ENCODE data around the gene ADGRD1.
"Not testable (repeated sequence)": the region's sequence is repeated elsewhere in the genome, so short reads cannot be mapped to it uniquely, and the experiment has no call there.

ADGRD1 gene

GRCh38 chr12:131060011-131060703, 106.5 kb downstream of the ADGRD1 start:
- DNase-seq, result no peak

- DNase-seq, result no peak
Measured at GRCh38 chr12:131061041-131061806, 107.5 kb downstream of the ADGRD1 start.

DNA sequence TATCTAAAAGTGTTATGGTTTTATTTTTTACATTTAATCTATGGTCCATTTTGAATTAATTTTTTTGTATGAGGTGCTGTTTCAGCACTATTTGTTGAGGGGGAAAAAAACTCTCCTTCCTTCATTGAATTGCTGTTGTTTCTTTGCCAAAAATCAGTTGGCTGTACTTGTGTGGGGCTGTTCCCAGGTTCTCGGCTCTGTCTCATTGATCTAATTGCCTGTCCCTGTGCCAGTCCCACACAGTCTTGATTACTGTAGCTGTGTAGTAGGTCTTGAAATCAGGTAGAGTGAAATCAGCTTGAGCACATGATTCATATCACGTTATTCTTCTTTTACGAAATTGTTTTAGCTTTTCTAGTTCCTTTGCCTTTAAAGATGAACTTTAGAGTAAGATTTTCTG, 109.7 kb downstream of the ADGRD1 start:
- DNase-seq, result no peak

- DNase-seq, result no peak
Measured at GRCh38 chr12:131063960-131064359, 110.3 kb downstream of the ADGRD1 start.

GRCh38 chr12:131065279-131065678, 111.6 kb downstream of the ADGRD1 start:
- DNase-seq, result no peak

DNA sequence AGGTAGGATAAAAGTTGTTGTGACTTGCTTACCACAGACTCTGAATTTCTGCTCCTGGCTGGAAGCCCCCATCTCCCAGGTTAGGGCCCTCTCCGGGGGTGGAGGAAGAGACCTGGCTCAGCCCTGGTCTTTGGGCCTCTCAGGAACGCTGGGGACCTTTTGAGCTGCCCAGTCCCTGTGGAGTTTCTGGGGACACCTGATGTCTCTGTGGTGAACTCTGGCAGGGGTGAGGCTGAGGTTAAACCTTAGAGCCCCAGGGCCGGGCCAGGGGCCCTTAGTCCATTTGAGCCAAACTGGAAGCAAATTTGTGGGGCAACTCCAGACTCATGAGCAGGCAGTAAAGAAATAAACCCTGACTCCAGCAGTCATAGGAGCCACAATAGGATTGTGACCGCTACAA, 112.1 kb downstream of the ADGRD1 start:
- DNase-seq, result no peak

DNA sequence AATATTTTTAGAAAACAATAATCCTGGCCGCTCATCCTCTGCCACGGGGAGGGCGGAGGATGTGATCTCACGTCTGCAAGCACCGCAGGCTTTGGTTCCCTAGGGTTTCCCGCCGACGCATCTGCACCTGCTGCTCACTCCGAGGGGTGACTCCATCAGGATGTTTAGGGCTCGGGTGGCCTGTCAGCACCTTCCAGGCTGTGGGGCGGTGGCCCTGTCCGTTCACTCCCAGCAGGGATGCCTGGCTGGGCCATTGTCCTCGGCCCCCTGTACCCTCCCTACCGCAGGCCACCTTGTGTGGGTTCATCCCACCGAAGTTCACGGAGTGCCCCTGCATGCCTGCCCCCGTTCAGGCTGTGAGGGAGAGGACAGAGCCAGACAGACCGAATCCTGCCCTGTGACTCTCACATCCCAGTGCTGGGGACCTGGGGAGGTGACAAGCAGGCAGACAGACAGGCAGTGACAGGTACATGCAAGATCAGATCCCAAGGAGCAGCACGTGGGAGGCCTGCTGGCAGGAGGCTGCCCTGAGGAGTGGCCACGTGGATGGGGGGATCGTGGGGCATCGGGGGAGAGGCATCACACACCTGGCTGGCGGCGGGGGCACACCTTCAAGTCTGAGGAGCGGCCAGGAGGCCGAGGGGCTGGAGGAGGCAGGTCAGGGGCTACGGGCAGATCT, 112.6 kb downstream of the ADGRD1 start:
- DNase-seq, result no peak

DNA sequence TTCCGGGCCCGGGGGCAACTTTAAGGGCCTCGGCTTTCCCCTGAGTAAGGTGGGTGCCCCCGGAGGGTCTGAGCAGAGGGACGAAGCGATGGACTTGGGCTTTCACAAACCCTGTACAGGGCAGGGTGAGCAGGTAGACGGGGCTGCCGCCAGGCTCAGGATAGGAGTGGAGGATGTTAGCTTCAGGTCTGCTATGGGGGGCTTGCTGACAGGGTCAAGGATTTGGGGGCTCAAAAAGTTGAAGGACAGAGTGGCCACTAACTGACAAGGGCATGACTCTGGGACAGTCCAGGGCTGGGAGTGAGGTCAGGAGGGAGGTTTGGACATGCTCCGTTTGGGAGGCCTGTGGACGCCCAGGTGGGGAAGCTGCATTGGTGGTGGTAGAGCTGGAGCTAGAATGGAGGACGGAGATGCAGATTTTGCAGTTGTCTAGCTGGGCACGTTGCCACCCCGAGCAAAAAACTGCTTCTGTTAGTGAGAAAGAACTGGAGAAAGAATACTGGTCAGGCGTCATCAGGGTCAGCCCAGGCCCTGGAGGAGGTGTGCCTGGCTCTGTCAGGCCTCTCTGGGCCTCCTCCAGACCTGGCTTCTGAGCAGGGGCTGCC, 113.3 kb downstream of the ADGRD1 start:
- DNase-seq, result no peak

- no peak for DNase-seq
Measured at GRCh38 chr12:131067981-131068851, 114.5 kb downstream of the ADGRD1 start.

GRCh38 chr12:131068926-131069720, 115.4 kb downstream of the ADGRD1 start:
- not testable (repeated sequence) for DNase-seq

DNA sequence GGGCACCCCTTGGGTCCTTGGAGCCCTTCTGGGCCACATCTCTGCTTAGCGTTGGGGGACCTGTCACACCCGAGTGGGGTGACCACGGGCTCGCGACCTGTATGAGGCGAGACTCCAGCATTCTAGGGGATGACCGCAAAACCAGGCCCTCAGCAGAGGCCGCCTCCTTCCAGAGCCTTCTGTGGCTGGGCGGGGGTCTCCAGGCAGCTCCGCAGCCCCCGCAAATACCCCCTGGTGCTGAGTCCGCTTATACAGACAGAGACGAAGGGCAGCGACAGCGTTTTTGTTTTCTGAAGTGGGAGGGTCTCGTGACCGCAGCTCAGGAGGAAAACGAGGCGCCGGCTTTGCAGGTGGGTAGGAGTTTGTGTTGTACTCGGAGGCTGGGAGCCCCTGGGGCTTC, 116.4 kb downstream of the ADGRD1 start:
- not testable (repeated sequence) for DNase-seq

DNA sequence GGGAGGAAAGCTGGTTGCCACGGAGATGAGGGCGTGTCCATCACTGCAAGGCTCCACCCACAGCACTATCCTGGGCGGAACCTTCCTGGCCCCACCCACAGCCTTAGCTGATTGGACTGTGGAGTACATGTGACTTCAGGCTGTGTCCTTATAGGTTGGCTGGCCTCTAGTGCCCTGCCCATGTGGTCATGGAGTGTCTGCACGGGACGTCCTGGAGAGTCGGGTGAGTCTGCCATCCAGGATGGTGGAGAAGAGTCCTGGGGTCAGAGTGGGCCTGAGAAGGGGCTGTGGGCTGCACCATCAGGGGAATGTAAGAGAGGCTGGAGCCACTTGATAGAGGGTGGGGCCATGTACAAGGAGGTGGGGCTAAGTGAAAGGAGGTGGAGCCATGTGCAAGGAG, 117.0 kb downstream of the ADGRD1 start:
- not testable (repeated sequence) for DNase-seq

- DNase-seq, result peak; percentile 46
Measured at GRCh38 chr12:131071234-131071820, 117.6 kb downstream of the ADGRD1 start.

DNA sequence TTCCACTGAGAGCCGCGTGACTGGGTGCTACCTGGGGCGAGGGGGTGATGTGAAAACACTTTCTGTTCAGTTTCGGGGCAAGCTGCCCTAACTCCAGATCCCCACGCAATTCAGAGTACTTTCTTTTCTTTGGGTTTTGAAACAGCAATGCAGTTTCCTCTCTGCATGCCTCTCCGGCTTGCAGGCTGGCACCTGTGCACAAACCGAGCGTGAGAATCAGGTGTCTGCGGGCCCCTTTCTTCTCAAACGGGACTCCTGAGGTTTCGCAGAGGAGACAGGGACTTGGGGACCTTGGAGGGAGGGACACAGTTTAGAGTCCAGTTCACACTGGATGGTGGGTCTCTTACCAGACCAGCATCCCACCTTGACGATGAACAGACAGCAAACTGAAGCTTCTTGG, 118.2 kb downstream of the ADGRD1 start:
- DNase-seq, result not testable (repeated sequence)

DNA sequence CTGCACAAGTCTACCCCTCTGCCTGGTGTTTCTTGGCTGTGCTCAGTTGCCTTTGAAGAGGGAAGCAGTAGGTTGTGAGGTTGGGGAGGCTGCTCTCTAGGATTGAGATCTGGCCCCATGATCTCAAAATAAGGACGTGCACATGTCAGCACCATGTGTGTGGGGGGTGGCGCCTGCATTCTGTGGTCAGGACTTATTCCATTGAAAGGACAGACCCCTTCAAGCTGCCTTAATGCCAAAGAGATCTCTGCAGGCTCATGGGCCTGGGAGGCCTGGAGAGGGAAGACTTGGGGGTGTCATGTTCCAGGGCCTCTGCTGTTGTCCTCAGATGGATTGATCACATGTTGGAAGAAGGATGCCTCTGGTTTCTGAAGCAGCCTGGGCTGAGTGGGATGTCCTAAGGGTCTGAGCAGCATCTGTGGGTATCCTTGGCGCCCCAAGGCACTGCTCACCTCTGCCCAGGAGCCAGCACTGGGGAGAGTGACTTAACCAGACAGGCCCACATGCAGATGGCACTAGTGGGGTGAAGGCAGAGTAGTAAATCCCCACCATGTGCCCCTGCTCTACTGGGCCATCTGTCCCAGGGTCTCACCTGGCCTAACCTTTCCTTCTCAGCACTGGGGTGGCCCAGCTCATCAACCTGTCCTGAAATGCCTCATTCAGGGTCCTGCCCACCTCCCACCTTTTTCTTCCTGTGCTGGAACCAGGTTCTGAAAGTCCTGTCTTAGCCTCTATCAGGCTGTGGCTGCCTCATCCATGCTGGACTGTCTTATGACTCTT, 118.9 kb downstream of the ADGRD1 start:
- DNase-seq, result no peak

- no peak for DNase-seq
Measured at GRCh38 chr12:131074221-131075083, 120.7 kb downstream of the ADGRD1 start.

DNA sequence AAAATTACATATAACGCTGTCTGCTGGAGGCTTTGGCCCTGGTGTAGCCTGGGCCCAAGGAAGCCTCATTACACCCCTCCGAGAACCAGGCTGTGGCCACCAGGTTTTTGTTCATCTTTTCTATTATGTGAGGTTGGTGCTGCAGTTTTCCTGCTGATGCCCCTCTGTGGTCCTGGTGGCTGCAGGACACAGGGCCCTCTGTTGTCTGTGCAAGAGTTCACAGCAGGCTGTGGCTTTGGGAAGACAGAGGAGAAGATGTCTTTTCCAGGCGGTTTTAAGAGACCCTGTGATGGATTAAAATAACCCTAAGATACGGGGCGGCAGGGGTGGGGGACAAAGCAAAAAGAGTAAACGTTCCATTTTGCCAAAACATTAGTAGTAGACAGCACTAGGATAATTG, 121.5 kb downstream of the ADGRD1 start:
- no peak for DNase-seq

- DNase-seq, result no peak
Measured at GRCh38 chr12:131075611-131076010, 121.9 kb downstream of the ADGRD1 start.

GRCh38 chr12:131076296-131076695, 122.6 kb downstream of the ADGRD1 start:
- no peak for DNase-seq
